ENCODE data around the gene ITSN1. TPM values are rescaled to one million over a fixed set of nuclear protein-coding genes. Genes with fewer than 3 reads are reported as not detected.

Gene ITSN1
- total and polyA plus RNA-seq, 2 of the 13 experiments (the other 11 are each of a cell fraction or from before 2014, with no cell fraction given): 26.1 to 33.8 TPM

- Histone ChIP-seq H4K20me1 (ENCODE audit: insufficient read depth, low read length) (no peaks in the 10 kb centered on the region), H3K27ac (ENCODE audit: extremely low read length, insufficient read depth, low read length) (no peak overlapping the region), H3K9ac (ENCODE audit: insufficient read depth, low read depth, low read length) (no peak overlapping the region), H3K36me3 (replicated peaks in 1 of 2; ENCODE audit: control insufficient read depth in 1 of 2, insufficient read depth in 2 of 2, low read length in 2 of 2) (peaks cover 2 to 32% of the 10 kb centered on the region in 2 experiments), H2AFZ (ENCODE audit: low read length) (no peak overlapping the region), H3K4me3 (replicated peaks in 1 of 3; ENCODE audit: insufficient read depth in 1 of 3, low read depth in 2 of 3, low read length in 3 of 3) (no peak overlapping the region), H3K4me2 (ENCODE audit: low read depth, low read length) (no peak overlapping the region), H3K27me3 (ENCODE audit: control insufficient read depth in 1 of 2, insufficient read depth in 2 of 2, low read length in 2 of 2) (no peaks in the 10 kb centered on the region), H3K9me3 (ENCODE audit: low read length) (no peaks in the 10 kb centered on the region), H3K4me1 (ENCODE audit: insufficient read depth, low read length) (no peaks in the 10 kb centered on the region), H3K79me2 (ENCODE audit: insufficient read depth, low read length) (no peaks in the 10 kb centered on the region)
- TF ChIP-seq HOXA9 (CRISPR knock-in tag; IDR thresholded peaks at IDR 0.05; ENCODE audit: borderline replicate concordance) (no peak), ZSCAN9 (CRISPR knock-in tag; IDR thresholded peaks at IDR 0.05; ENCODE audit: borderline replicate concordance) (no peak), SIN3A (IDR thresholded peaks at IDR 0.05; ENCODE audit: borderline replicate concordance, low read depth, low read length) (no peak), KDM6A (CRISPR knock-in tag; IDR thresholded peaks at IDR 0.05; ENCODE audit: low read depth) (no peak), IKZF1 (IDR thresholded peaks at IDR 0.05) (no peak), PREB (CRISPR knock-in tag; IDR thresholded peaks at IDR 0.05) (no peak)
- ChIA-PET CTCF (ENCODE audit: low intra/inter-chr PET ratio, low total read pairs) (no interaction called here), POLR2A (no interaction called here)
- no TSS peak for BruUV-seq (replicated peaks)
- DNase-seq (ENCODE audit: low spot score) (no peak), ATAC-seq (no peak), FAIRE-seq (no peak)
- intact Hi-C loops (cut with micrococcal nuclease; ENCODE audit: unreplicated experiment) (loop anchor here (10.0 kb wide), 1 partner anchor 124 kb away; the partner anchor contains the start of genes CRYZL1 and ITSN1), in situ Hi-C loops (cut with HindIII; ENCODE audit: extremely low pct_ligation_motif_present, low pct_unique_long_range_greater_than_20kb) (no loop called here)
- WGBS (ENCODE audit: low lambda C conversion rate): 95% methylated on average over 1 of the region's 1 CpG
Observed at GRCh38 chr21:33769057-33769456, 126.8 kb downstream of the ITSN1 start.

GRCh38 chr21:33770542-33770941, 128.2 kb downstream of the ITSN1 start:
- ATAC-seq: no peak
- CTCF ChIA-PET (ENCODE audit: low intra/inter-chr PET ratio, low total read pairs): no interaction called here
- in situ Hi-C loops (cut with HindIII; ENCODE audit: extremely low pct_ligation_motif_present, low pct_unique_long_range_greater_than_20kb): no loop called here

More at GRCh38 chr21:33770542-33770941, 128.2 kb downstream of the ITSN1 start:
- no peak for FAIRE-seq
- no peak for DNase-seq (ENCODE audit: low spot score)
- H3K36me3 ChIP-seq (replicated peaks in 1 of 2; ENCODE audit: control insufficient read depth in 1 of 2, insufficient read depth in 2 of 2, low read length in 2 of 2): peaks cover 4 to 39% of the 10 kb centered on the region in 2 experiments
- H2AFZ ChIP-seq (ENCODE audit: low read length): no peak overlapping the region
- no peak overlapping the region for H3K27ac ChIP-seq (ENCODE audit: extremely low read length, insufficient read depth, low read length)
- H3K27me3 ChIP-seq (ENCODE audit: control insufficient read depth in 1 of 2, insufficient read depth in 2 of 2, low read length in 2 of 2): no peaks in the 10 kb centered on the region
- H3K9ac ChIP-seq (ENCODE audit: insufficient read depth, low read depth, low read length): no peak overlapping the region
- POLR2A ChIA-PET: no interaction called here
- TF ChIP-seq ATF7 (IDR thresholded peaks at IDR 0.05): peak; percentile 62
- no peak for TF ChIP-seq ATF7 (CRISPR knock-in tag; IDR thresholded peaks at IDR 0.05)
- no peak for TF ChIP-seq AGO2 (optimal IDR thresholded peaks at IDR 0.05; ENCODE audit: low read depth, low read length)
- 93% methylated on average over 3 of the region's 3 CpGs for WGBS (ENCODE audit: low lambda C conversion rate)
- H3K9me3 ChIP-seq (ENCODE audit: low read length): no peaks in the 10 kb centered on the region
- no peak overlapping the region for H3K4me2 ChIP-seq (ENCODE audit: low read depth, low read length)
- H3K79me2 ChIP-seq (ENCODE audit: insufficient read depth, low read length): no peaks in the 10 kb centered on the region
- H3K4me1 ChIP-seq (ENCODE audit: insufficient read depth, low read length): no peaks in the 10 kb centered on the region
- BruUV-seq (replicated peaks): no TSS peak
- H4K20me1 ChIP-seq (ENCODE audit: insufficient read depth, low read length): no peaks in the 10 kb centered on the region
- no peak overlapping the region for H3K4me3 ChIP-seq (replicated peaks in 1 of 3; ENCODE audit: insufficient read depth in 1 of 3, low read depth in 2 of 3, low read length in 3 of 3)
- intact Hi-C loops (cut with micrococcal nuclease; ENCODE audit: unreplicated experiment): no loop called here
